Measurements from ENCODE around the gene CPT1C.

The CPT1C gene

DNA sequence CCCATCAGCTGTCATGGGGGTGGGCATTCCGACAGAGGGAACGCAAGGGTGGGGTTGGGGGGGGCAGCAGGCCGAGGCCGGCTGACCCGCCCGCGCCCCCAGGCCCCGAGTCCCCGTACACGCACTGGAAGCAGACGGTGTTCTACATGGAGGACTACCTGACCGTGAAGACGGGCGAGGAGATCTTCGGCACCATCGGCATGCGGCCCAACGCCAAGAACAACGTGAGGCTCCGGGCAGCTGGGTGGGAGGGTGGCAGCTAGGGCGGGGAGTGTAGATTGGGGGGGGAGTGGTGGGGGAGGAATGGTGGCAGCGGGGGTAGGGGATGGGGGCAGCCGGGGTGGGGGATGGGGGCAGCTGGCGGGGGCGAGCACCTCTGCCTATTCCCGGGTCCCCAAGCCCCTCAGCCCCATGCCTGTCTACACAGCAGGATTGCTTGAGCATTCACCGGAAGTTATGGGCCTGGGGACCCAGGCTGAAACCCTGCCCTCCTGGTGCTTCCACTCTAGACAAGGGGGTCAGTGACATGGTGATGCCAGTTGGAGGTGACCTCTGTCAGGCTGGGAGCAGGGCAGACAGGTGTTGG, 4.3 kb upstream of the CPT1C start:
- Histone ChIP-seq H3K36me3 (ENCODE audit: low read depth) (peaks cover 45% of the 10 kb centered on the region), H3K4me1 (ENCODE audit: insufficient read depth, poor library complexity, severe bottlenecking) (no peaks in the 10 kb centered on the region), H3K27me3 (ENCODE audit: insufficient read depth, poor library complexity, severe bottlenecking) (no peaks in the 10 kb centered on the region), H3K9me3 (ENCODE audit: severe bottlenecking) (no peaks in the 10 kb centered on the region), H3K27ac (ENCODE audit: poor library complexity, severe bottlenecking) (no peak overlapping the region), H3K4me3 (ENCODE audit: severe bottlenecking) (no peak overlapping the region)
- TF ChIP-seq, protein P1, sequence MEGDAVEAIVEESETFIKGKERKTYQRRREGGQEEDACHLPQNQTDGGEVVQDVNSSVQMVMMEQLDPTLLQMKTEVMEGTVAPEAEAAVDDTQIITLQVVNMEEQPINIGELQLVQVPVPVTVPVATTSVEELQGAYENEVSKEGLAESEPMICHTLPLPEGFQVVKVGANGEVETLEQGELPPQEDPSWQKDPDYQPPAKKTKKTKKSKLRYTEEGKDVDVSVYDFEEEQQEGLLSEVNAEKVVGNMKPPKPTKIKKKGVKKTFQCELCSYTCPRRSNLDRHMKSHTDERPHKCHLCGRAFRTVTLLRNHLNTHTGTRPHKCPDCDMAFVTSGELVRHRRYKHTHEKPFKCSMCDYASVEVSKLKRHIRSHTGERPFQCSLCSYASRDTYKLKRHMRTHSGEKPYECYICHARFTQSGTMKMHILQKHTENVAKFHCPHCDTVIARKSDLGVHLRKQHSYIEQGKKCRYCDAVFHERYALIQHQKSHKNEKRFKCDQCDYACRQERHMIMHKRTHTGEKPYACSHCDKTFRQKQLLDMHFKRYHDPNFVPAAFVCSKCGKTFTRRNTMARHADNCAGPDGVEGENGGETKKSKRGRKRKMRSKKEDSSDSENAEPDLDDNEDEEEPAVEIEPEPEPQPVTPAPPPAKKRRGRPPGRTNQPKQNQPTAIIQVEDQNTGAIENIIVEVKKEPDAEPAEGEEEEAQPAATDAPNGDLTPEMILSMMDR (IDR thresholded peaks at IDR 0.05; ENCODE audit: poor library complexity, severe bottlenecking) = no peak
- peak; percentile 62 for DNase-seq (ENCODE audit: low spot score)
- no peak for ATAC-seq (ENCODE audit: low read depth)

DNA sequence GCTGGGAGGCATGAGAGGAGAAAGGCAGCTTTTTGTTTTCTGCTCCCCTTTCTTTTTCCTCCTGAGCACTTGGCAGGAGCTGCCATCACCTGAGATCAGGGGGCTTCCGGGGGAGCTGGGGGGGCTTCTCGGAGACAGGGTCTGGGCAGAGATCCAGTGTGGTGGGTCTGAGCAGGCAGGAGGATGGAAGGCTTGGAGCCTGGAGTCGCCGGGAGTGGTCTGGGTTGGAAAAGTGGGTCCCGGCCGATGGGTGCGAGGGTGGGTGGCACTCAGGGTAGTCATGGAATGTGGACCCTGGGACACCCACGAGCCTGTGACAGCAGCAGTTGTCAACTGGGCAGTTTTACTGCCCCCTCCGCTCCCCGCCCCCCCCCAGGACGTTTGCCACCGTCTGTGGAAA, 3.8 kb upstream of the CPT1C start:
- ATAC-seq (ENCODE audit: low read depth) (no peak), DNase-seq (ENCODE audit: low spot score) (no peak)
- TF ChIP-seq, protein P1 (IDR thresholded peaks at IDR 0.05; ENCODE audit: poor library complexity, severe bottlenecking) = no peak
- Histone ChIP-seq H3K9me3 (ENCODE audit: severe bottlenecking) (no peaks in the 10 kb centered on the region), H3K27ac (ENCODE audit: poor library complexity, severe bottlenecking) (no peak overlapping the region), H3K36me3 (ENCODE audit: low read depth) (peaks cover 39% of the 10 kb centered on the region), H3K27me3 (ENCODE audit: insufficient read depth, poor library complexity, severe bottlenecking) (no peaks in the 10 kb centered on the region), H3K4me1 (ENCODE audit: insufficient read depth, poor library complexity, severe bottlenecking) (no peaks in the 10 kb centered on the region), H3K4me3 (ENCODE audit: severe bottlenecking) (no peak overlapping the region)

DNA sequence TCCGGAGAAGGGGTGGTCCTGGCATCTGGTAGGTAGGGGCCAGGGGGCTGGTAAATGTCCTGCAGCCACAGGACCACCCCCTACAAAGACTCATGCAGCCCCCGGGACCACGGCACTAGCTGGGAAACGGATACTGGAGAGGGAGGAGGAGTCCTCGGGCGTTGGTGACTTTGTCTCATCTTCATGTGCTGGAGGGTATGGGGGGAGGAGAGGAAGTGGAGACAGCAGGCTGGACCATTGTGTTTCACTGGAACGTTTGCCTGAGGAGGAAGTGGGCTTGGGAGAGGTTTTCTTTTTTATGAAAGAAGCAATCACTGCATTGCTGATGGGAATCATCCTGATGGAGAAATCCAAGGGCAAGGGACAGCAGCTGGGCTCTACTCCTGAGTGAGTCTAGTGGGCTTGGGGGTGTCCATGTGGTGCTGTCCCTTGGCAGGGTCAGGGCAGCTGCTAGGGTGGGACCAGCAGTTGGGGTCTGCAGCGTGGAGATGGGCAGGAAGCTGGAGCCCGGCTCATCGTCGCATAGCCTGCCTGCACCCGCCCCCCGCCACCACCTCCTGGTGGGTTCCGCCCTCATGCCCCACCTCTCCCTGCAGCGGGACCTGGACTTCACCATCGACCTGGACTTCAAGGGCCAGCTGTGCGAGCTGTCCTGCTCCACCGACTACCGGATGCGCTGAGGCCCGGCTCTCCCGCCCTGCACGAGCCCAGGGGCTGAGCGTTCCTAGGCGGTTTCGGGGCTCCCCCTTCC, 3.2 kb upstream of the CPT1C start:
- ATAC-seq (ENCODE audit: low read depth) = no peak
- Histone ChIP-seq H3K27ac (ENCODE audit: poor library complexity, severe bottlenecking) (no peak overlapping the region), H3K9me3 (ENCODE audit: severe bottlenecking) (no peaks in the 10 kb centered on the region), H3K4me3 (ENCODE audit: severe bottlenecking) (no peak overlapping the region), H3K4me1 (ENCODE audit: insufficient read depth, poor library complexity, severe bottlenecking) (no peaks in the 10 kb centered on the region), H3K27me3 (ENCODE audit: insufficient read depth, poor library complexity, severe bottlenecking) (no peaks in the 10 kb centered on the region), H3K36me3 (ENCODE audit: low read depth) (peaks cover 33% of the 10 kb centered on the region)
- TF ChIP-seq, protein P1 (IDR thresholded peaks at IDR 0.05; ENCODE audit: poor library complexity, severe bottlenecking) = no peak
- no peak for DNase-seq (ENCODE audit: low spot score)

DNA sequence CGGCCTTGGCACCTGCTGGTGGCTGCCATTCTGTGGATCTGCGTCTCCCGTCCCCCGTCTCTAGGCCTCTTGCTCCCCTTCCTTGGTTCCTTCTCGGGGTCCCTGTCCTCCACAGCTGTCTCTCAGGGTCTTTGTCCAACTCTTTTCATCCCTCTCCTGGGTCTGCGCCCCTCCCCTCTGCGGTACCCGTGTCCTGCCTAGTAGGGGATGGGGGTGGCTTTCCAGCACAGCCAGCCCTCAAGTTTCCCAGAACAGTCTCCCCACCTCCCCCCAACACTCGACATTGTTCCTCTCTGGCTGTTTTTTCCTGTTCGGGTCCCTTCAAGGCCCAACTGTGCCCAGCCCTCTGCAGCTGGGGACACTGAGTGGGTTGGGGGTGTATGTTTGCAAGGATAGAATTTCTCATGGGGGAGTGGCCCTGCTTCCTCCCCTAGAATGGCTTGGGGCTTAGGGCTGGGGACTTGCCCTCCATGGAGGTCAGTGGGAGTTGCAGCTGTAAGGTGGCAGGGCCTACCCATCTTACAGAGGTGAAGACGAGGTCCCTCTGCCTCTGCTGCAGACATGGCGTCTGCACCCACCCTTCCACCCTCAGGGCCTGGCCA, 2.3 kb upstream of the CPT1C start:
- ATAC-seq (ENCODE audit: low read depth) = no peak
- no peak for DNase-seq (ENCODE audit: low spot score)
- H3K9me3 ChIP-seq (ENCODE audit: severe bottlenecking) = no peaks in the 10 kb centered on the region
- TF ChIP-seq, protein P1 (IDR thresholded peaks at IDR 0.05; ENCODE audit: poor library complexity, severe bottlenecking) = no peak
- H3K4me1 ChIP-seq (ENCODE audit: insufficient read depth, poor library complexity, severe bottlenecking) = no peaks in the 10 kb centered on the region
- H3K36me3 ChIP-seq (ENCODE audit: low read depth) = peaks cover 29% of the 10 kb centered on the region
- H3K27ac ChIP-seq (ENCODE audit: poor library complexity, severe bottlenecking) = no peak overlapping the region
- H3K27me3 ChIP-seq (ENCODE audit: insufficient read depth, poor library complexity, severe bottlenecking) = no peaks in the 10 kb centered on the region
- no peak overlapping the region for H3K4me3 ChIP-seq (ENCODE audit: severe bottlenecking)
